GM19455 (cell line): ENCODE results near the gene PACS1.

ENCODE experiments used
- ATAC-seq: cut with Tn5 transposase; IDR thresholded peaks from one replicate; pipeline ENCODE4 v1.9.1; 2021; ENCODE audit not compliant: unreplicated experiment

PACS1 gene

GRCh38 chr11:66131937-66132632 lies 62.0 kb downstream of the PACS1 start:
- no peak for ATAC-seq

GRCh38 chr11:66133216-66133775 lies 63.2 kb downstream of the PACS1 start:
- ATAC-seq = no peak

DNA sequence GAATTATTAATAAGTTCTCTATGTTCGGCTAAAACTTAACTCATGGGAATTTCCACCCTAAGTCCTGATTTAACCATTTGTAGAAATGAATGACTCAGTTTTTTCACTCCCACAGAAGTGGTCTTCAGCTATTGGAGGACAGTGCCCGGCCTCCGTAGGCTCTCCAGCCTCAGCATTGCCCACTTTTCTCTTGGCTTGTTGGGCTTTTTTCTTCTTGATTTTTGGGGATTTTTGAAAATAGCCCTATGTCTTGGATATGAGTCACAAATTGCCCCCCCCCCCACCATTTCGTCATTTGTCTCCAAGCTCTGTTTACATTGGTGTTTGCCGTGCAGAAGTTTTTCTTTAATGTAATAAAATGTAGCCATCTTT lies 66.7 kb downstream of the PACS1 start:
- ATAC-seq = no peak

- ATAC-seq = no peak
Observed at GRCh38 chr11:66139817-66140404, 69.8 kb downstream of the PACS1 start.

DNA sequence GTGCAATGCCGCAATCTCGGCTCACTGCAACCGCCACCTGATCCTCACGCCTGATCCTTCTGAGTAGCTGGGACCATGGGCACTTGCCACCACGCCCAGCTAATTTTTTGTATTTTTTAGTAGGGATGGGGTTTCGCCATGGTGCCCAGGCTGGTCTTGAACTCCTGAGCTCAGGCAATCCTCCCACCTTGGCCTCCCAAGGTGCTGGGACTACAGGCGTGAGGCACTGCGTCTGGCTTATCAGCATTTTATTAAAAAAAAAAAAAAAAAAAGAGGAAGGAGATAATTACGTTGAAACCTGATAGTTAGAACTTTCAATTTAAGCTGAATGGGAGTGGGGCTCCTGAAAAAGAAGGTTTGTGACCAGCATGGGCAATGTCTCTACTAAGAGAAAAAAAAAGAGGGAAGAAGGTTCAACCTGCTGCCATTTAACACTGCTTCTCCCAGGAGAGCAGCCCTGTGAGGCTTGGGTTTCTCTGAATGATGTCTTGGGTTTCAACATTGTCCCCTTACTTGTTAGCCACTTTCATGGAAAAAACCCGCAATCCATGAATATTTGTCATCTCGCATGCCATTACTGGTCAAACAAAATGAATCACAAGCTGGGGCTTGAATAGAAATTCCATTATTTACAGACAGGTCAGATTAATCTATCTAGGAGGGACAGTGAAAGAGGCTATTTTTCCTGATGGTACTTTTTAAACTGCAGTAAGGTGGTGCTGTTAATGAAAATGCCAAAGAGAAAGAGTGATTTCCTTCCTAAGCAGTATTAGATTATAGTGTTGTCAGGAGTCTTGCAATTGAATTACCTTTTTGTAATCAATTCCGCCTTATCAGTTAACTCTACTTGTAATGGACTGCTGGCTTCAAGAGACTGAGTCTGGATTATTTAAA lies 72.5 kb downstream of the PACS1 start:
- no peak for ATAC-seq

- no peak for ATAC-seq
Observed at GRCh38 chr11:66143264-66143566, 73.1 kb downstream of the PACS1 start.

GRCh38 chr11:66143996-66144678 lies 74.1 kb downstream of the PACS1 start:
- ATAC-seq = no peak

DNA sequence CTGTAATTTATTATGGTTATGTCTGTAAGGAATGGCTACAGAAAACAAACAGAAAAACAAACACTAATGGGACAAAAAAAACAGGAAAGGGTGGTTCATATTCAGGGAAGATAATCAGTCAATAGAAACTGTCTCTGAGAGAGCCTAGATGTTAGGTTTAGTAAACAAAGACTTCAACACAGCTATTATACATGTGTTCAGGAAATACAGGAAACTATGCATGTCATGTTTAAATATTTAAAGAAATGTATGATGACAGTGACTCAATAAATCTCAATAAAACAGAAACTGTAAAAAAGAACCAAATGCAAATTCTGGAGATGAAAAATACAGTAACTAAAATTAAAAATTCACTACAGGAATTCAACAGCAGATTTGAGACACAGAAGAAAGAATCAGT lies 76.0 kb downstream of the PACS1 start:
- ATAC-seq = no peak

- no peak for ATAC-seq
Observed at GRCh38 chr11:66146940-66147339, 76.9 kb downstream of the PACS1 start.

- no peak for ATAC-seq
Observed at GRCh38 chr11:66150140-66150539, 80.1 kb downstream of the PACS1 start.

DNA sequence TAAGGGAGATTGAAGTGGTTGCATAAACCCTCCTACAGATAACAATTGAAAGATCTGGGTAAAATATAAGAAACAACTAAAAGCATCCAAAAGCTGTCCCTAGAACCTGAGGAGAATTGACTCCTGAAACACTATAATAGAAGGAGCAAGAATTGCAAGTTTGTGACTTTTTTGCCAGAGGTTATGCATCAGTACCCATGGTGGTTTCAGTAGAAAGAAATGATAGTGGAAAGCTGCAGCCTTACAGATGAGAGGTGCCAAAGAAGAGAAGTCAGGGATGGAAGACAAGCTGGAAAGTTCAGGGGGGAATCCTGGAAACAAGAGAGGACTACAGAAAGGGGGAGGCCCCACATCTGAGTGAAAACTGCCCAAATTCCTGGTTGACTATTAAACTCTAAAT lies 80.7 kb downstream of the PACS1 start:
- no peak for ATAC-seq

- no peak for ATAC-seq
Observed at GRCh38 chr11:66151273-66151672, 81.2 kb downstream of the PACS1 start.

- ATAC-seq = no peak
Observed at GRCh38 chr11:66154109-66154508, 84.0 kb downstream of the PACS1 start.

GRCh38 chr11:66155387-66156073 lies 85.5 kb downstream of the PACS1 start:
- no peak for ATAC-seq

DNA sequence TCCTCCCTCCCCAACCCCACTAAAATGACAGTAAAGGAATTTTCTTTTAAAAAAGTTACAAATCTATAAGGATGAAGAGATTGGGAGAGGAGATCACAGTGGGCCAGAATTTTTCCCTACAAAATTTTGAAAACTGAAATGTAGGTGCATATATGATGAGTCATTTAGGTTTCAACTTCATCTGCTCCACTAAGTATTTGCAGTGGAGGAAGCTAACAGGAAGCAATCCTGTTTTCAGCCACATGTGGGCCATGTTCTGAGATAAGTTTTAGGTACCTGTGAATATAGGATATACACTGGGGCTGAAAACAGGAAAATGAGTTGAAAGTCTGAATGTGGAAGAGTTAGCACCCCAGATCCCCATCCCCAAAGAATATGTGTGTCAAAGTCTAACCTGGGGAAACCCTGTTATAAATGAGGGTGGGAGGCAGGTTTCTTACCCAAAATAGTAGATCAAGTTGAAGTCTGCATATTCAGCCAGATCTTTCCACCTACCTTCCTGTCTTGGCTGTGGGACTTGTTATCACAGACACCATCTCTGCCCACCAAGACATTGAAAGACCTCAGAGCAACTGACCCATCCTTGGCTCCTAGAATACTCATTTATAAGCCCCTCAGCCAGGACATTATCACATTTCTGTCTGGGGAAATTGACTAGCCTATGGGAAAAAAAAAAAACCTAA lies 87.3 kb downstream of the PACS1 start:
- ATAC-seq = no peak

DNA sequence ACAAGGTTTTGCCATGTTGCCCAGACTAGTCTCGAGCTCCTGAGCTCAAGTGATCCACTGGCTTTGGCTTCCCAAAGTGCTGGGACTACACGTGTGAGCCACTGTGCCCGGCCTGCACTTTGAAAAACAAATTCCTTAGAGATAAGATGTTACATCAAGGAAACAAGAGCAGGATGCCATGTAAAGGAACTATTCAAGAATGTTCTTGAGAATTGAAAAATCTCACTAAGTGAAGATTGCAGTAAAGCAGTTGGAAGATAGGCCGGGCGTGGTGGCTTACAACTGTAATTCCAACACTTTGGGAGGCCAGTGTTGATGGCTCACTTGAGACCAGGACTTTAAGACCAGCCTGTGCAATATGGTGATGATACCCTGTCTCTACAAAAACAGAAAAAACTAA lies 88.1 kb downstream of the PACS1 start:
- ATAC-seq = no peak

- ATAC-seq = no peak
Observed at GRCh38 chr11:66159324-66159984, 89.4 kb downstream of the PACS1 start.

- ATAC-seq = no peak
Observed at GRCh38 chr11:66160709-66161108, 90.6 kb downstream of the PACS1 start.

- ATAC-seq = no peak
Observed at GRCh38 chr11:66168289-66168688, 98.2 kb downstream of the PACS1 start.

DNA sequence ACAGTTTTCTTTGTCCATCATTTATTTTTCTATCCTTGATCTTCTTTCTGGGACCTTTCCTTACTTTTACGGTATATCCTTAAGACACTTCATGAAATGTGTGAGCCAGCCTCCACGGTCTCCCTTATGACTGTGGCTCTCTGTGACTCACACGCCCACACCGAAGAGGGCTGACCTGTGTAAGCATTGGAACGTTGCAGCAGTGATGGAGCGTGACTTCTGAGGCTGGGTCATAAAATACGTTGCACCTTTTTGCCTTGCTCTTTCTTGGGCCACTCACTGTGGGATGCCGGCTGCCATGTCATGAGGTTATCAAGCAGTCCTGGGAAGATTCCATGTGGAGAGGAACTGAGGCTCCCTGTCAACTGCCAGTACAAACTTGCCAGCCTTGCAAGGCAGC lies 102.1 kb downstream of the PACS1 start:
- no peak for ATAC-seq
